HG02970 (cell line): ENCODE data around the gene SCYL1.

Experiments
- ATAC-seq: cut with Tn5 transposase; IDR thresholded peaks from one replicate; pipeline ENCODE4 v1.9.1; 2021; ENCODE audit warnings: mild to moderate bottlenecking, moderate library complexity, moderate number of reproducible peaks; ENCODE audit not compliant: unreplicated experiment, low FRiP score

Gene SCYL1

DNA sequence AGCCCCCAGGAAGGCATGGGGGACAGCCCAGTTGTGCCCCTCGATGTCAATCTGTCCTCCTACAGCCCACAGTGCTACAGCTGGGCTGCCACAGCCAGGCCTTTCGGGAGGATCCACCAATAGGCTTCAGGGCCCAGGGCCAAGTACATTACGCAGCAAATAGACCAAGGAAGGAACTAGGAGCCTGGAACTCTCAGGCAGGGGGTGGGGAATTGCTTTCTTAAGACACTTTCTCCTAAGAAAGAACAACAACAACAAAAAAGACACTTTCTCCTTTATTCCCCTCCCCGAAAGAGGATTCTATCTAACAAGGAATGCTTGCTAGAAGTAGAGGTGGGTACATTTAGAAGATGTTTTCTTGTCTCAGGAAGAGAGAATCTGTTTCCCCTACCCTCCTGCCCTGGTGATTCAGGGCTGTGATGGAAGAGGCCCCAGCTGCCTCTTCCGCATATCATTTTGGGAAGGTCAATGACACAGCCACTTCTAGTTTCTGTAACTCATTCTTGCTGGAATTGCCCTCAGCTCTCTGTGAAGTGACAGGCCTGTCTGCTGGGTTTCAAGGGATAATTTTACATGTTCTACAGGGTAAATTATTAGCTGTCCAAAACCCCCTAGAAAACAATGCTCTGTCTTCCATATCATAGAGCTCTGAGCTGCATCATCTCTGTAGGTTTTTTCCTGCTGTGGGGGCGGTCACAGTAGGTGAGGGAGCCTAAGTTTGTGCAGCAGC, 32.1 kb upstream of the SCYL1 start:
- ATAC-seq, result no peak

DNA sequence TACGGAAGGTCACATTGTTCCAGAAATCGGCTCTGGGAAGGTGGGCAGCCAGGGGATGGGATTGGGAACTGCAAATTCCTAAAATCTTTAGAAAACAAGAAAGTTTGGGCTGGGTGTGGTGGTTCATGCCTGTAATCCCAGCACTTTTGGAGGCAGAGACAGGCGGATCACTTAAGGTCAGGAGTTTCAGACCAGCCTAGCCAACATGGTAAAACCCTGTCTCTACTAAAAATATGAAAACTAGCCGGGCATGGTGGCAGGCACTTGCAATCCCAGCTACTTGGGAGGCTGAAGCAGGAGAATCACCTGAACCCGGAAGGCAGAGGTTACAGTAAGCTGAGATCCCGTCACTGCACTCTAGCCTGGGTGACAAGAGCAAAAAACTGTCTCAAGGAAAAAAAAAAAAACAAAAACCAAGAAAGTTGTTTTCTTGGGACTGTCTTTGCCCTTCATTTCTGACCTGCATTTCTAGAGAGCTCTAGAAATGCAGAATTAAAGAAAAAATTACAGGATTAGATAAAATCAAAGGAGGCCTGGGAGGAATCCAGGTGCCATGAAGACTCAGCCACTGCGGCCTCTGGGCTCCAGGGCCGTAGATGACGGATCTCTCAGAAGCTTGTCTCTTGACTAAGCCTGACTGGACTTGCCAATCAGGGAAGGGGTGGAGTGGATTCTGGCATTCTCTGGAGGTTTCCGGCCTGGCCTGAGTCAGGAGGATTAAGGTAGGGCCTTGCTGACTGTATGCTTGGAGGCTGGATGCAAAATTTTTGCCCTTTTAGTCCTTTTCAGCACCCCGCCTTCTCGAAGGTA, 31.3 kb upstream of the SCYL1 start:
- ATAC-seq, result no peak

DNA sequence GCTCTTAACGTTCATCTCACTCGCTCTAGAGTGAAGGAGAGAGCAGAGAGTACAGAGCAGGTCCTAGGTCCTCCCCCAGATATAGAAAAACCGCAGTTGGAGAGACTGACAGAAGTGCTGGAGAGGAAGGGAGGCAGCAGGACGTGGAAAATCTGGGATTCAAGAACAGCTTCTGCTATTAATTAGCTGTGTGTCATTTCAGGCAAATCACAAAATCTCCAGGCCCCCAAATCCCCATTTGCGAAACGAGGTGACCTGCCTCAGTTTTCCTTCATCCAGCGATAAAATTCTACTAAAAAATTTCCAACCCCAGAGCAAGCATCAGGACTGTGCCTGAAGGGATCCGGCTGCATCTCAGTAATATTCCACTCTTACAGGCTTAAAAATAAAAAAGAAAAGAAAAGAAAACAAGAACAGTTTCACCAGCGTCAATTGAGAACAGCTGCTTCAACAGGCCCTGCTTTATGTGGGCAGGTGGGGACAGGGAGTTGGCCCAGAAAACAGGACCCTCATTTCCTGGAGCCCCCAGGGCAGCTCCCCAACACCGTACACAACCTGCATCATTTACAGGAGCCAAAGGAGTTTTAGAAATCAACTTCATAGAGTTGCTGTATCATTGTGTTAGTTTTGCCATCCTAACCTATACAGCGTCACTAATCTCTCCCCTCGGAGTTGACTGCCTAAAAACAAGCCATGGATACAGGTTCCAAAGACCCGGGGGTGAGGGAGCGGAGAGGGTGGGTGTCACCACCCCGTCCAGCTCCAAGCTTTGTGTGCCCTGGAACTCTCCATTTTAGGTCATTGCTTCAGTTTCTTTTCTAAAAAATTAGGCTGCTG, 28.4 kb upstream of the SCYL1 start:
- ATAC-seq, result peak; percentile 2

DNA sequence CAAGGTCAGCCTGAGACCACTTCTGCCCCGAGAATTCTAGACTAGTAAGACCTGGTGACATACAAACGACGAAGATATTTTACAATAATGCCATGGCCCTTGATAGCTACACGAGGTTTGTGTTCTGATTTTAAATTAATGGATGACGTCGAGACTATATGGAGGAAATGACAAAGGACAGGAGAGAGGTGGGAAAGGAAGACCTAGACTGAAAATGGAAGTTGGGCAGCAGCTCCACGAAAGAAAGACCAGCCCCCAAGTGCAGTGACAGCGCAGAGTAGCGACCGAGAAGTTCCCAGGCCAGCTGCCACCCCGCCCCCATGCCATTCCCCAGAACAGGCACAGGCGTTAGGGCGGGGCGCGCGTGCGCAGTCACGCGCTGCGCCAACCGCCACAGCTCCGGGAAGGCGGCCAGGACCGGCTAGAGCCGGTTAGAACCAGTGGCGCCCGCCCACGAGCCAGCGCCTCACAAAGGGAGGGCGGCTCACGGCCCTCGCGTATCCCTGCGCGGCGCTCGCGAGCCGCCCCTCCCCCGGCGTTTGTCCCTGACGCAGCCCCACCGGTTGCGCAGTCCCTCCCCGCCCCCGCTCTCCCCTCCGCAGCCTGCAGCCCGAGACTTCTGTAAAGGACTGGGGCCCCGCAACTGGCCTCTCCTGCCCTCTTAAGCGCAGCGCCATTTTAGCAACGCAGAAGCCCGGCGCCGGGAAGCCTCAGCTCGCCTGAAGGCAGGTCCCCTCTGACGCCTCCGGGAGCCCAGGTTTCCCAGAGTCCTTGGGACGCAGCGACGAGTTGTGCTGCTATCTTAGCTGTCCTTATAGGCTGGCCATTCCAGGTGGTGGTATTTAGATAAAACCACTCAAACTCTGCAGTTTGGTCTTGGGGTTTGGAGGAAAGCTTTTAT, 27.5 kb upstream of the SCYL1 start:
- peak; percentile 58 for ATAC-seq

DNA sequence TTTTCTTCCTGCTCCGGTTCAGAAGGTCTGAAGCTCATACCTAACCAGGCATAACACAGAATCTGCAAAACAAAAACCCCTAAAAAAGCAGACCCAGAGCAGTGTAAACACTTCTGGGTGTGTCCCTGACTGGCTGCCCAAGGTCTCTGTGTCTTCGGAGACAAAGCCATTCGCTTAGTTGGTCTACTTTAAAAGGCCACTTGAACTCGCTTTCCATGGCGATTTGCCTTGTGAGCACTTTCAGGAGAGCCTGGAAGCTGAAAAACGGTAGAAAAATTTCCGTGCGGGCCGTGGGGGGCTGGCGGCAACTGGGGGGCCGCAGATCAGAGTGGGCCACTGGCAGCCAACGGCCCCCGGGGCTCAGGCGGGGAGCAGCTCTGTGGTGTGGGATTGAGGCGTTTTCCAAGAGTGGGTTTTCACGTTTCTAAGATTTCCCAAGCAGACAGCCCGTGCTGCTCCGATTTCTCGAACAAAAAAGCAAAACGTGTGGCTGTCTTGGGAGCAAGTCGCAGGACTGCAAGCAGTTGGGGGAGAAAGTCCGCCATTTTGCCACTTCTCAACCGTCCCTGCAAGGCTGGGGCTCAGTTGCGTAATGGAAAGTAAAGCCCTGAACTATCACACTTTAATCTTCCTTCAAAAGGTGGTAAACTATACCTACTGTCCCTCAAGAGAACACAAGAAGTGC, 26.7 kb upstream of the SCYL1 start:
- ATAC-seq, result no peak

DNA sequence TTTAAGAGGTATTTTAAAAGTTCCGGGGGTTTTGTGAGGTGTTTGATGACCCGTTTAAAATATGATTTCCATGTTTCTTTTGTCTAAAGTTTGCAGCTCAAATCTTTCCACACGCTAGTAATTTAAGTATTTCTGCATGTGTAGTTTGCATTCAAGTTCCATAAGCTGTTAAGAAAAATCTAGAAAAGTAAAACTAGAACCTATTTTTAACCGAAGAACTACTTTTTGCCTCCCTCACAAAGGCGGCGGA, 26.2 kb upstream of the SCYL1 start:
- no peak for ATAC-seq

DNA sequence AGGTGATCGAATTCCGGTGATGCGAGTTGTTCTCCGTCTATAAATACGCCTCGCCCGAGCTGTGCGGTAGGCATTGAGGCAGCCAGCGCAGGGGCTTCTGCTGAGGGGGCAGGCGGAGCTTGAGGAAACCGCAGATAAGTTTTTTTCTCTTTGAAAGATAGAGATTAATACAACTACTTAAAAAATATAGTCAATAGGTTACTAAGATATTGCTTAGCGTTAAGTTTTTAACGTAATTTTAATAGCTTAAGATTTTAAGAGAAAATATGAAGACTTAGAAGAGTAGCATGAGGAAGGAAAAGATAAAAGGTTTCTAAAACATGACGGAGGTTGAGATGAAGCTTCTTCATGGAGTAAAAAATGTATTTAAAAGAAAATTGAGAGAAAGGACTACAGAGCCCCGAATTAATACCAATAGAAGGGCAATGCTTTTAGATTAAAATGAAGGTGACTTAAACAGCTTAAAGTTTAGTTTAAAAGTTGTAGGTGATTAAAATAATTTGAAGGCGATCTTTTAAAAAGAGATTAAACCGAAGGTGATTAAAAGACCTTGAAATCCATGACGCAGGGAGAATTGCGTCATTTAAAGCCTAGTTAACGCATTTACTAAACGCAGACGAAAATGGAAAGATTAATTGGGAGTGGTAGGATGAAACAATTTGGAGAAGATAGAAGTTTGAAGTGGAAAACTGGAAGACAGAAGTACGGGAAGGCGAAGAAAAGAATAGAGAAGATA, 25.7 kb upstream of the SCYL1 start, which contains the start of gene MALAT1:
MALAT1 (plus strand) TSS at position 69 of the 736 bp plus-strand sequence.
- no peak for ATAC-seq

DNA sequence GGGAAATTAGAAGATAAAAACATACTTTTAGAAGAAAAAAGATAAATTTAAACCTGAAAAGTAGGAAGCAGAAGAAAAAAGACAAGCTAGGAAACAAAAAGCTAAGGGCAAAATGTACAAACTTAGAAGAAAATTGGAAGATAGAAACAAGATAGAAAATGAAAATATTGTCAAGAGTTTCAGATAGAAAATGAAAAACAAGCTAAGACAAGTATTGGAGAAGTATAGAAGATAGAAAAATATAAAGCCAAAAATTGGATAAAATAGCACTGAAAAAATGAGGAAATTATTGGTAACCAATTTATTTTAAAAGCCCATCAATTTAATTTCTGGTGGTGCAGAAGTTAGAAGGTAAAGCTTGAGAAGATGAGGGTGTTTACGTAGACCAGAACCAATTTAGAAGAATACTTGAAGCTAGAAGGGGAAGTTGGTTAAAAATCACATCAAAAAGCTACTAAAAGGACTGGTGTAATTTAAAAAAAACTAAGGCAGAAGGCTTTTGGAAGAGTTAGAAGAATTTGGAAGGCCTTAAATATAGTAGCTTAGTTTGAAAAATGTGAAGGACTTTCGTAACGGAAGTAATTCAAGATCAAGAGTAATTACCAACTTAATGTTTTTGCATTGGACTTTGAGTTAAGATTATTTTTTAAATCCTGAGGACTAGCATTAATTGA, 25.0 kb upstream of the SCYL1 start:
- no peak for ATAC-seq

DNA sequence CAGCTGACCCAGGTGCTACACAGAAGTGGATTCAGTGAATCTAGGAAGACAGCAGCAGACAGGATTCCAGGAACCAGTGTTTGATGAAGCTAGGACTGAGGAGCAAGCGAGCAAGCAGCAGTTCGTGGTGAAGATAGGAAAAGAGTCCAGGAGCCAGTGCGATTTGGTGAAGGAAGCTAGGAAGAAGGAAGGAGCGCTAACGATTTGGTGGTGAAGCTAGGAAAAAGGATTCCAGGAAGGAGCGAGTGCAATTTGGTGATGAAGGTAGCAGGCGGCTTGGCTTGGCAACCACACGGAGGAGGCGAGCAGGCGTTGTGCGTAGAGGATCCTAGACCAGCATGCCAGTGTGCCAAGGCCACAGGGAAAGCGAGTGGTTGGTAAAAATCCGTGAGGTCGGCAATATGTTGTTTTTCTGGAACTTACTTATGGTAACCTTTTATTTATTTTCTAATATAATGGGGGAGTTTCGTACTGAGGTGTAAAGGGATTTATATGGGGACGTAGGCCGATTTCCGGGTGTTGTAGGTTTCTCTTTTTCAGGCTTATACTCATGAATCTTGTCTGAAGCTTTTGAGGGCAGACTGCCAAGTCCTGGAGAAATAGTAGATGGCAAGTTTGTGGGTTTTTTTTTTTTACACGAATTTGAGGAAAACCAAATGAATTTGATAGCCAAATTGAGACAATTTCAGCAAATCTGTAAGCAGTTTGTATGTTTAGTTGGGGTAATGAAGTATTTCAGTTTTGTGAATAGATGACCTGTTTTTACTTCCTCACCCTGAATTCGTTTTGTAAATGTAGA, 24.3 kb upstream of the SCYL1 start:
- ATAC-seq, result no peak

DNA sequence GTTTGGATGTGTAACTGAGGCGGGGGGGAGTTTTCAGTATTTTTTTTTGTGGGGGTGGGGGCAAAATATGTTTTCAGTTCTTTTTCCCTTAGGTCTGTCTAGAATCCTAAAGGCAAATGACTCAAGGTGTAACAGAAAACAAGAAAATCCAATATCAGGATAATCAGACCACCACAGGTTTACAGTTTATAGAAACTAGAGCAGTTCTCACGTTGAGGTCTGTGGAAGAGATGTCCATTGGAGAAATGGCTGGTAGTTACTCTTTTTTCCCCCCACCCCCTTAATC, 23.8 kb upstream of the SCYL1 start:
- no peak for ATAC-seq

DNA sequence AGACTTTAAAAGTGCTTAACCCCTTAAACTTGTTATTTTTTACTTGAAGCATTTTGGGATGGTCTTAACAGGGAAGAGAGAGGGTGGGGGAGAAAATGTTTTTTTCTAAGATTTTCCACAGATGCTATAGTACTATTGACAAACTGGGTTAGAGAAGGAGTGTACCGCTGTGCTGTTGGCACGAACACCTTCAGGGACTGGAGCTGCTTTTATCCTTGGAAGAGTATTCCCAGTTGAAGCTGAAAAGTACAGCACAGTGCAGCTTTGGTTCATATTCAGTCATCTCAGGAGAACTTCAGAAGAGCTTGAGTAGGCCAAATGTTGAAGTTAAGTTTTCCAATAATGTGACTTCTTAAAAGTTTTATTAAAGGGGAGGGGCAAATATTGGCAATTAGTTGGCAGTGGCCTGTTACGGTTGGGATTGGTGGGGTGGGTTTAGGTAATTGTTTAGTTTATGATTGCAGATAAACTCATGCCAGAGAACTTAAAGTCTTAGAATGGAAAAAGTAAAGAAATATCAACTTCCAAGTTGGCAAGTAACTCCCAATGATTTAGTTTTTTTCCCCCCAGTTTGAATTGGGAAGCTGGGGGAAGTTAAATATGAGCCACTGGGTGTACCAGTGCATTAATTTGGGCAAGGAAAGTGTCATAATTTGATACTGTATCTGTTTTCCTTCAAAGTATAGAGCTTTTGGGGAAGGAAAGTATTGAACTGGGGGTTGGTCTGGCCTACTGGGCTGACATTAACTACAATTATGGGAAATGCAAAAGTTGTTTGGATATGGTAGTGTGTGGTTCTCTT, 23.2 kb upstream of the SCYL1 start:
- ATAC-seq, result no peak

DNA sequence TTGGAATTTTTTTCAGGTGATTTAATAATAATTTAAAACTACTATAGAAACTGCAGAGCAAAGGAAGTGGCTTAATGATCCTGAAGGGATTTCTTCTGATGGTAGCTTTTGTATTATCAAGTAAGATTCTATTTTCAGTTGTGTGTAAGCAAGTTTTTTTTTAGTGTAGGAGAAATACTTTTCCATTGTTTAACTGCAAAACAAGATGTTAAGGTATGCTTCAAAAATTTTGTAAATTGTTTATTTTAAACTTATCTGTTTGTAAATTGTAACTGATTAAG, 22.7 kb upstream of the SCYL1 start:
- ATAC-seq, result no peak

DNA sequence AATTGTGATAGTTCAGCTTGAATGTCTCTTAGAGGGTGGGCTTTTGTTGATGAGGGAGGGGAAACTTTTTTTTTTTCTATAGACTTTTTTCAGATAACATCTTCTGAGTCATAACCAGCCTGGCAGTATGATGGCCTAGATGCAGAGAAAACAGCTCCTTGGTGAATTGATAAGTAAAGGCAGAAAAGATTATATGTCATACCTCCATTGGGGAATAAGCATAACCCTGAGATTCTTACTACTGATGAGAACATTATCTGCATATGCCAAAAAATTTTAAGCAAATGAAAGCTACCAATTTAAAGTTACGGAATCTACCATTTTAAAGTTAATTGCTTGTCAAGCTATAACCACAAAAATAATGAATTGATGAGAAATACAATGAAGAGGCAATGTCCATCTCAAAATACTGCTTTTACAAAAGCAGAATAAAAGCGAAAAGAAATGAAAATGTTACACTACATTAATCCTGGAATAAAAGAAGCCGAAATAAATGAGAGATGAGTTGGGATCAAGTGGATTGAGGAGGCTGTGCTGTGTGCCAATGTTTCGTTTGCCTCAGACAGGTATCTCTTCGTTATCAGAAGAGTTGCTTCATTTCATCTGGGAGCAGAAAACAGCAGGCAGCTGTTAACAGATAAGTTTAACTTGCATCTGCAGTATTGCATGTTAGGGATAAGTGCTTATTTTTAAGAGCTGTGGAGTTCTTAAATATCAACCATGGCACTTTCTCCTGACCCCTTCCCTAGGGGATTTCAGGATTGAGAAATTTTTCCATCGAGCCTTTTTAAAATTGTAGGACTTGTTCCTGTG, 22.1 kb upstream of the SCYL1 start:
- no peak for ATAC-seq

DNA sequence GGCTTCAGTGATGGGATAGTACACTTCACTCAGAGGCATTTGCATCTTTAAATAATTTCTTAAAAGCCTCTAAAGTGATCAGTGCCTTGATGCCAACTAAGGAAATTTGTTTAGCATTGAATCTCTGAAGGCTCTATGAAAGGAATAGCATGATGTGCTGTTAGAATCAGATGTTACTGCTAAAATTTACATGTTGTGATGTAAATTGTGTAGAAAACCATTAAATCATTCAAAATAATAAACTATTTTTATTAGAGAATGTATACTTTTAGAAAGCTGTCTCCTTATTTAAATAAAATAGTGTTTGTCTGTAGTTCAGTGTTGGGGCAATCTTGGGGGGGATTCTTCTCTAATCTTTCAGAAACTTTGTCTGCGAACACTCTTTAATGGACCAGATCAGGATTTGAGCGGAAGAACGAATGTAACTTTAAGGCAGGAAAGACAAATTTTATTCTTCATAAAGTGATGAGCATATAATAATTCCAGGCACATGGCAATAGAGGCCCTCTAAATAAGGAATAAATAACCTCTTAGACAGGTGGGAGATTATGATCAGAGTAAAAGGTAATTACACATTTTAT, 21.4 kb upstream of the SCYL1 start:
- no peak for ATAC-seq

DNA sequence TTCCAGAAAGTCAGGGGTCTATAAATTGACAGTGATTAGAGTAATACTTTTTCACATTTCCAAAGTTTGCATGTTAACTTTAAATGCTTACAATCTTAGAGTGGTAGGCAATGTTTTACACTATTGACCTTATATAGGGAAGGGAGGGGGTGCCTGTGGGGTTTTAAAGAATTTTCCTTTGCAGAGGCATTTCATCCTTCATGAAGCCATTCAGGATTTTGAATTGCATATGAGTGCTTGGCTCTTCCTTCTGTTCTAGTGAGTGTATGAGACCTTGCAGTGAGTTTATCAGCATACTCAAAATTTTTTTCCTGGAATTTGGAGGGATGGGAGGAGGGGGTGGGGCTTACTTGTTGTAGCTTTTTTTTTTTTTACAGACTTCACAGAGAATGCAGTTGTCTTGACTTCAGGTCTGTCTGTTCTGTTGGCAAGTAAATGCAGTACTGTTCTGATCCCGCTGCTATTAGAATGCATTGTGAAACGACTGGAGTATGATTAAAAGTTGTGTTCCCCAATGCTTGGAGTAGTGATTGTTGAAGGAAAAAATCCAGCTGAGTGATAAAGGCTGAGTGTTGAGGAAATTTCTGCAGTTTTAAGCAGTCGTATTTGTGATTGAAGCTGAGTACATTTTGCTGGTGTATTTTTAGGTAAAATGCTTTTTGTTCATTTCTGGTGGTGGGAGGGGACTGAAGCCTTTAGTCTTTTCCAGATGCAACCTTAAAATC, 20.8 kb upstream of the SCYL1 start:
- no peak for ATAC-seq
